B cell (primary cell): ENCODE results near the gene ZC3HAV1L. TPM values are rescaled to one million over a fixed set of nuclear protein-coding genes. Genes with fewer than 3 reads are reported as not detected.

Experiments
- ATAC-seq: fragments of 200-7000 bp; cut with Tn5 transposase; one replicate; pipeline ENCODE4 v1.10.0; 2021; ENCODE audit warnings: low read depth, mild to moderate bottlenecking, moderate number of reproducible peaks, moderate library complexity
- CTCF ChIA-PET: fragments of 350-600 bp; sonication (Branson Sonifier 250); formaldehyde crosslinking; loops from one replicate; lab custom pipeline; 2021; ENCODE audit warnings: antibody characterized with exemption, inconsistent platforms; lab: Charles Lee
- POLR2A ChIA-PET: fragments of 350-600 bp; sonication (Branson Sonifier 250); formaldehyde crosslinking; loops from one replicate; lab custom pipeline; 2021; ENCODE audit warnings: antibody characterized with exemption; lab: Charles Lee
- DNase-seq: peaks from one replicate; pipeline ENCODE4 v3.0.0; 2013
- H2AFZ ChIP-seq: 2 replicates; pipeline ENCODE4 v1.6.1; 2012; ENCODE audit warnings: mild to moderate bottlenecking, low read depth, low read length; ENCODE audit not compliant: insufficient read depth, poor library complexity, severe bottlenecking
- H3K27ac ChIP-seq, 2 donors: 1 replicate in 1 of 2; 2 replicates in 1 of 2; pipeline ENCODE4 v1.5.1; 2012 to 2013; ENCODE audit warnings: low read length in 2 of 2, mild to moderate bottlenecking in 2 of 2, moderate library complexity in 1 of 2
- H3K27me3 ChIP-seq, 4 experiments: fragments of 200-600 bp in 1 of 4; sonication (generic) in 1 of 4; replicated peaks in 1 of 4; 1 replicate in 2 of 4; 2 replicates in 2 of 4; pipeline versions ENCODE4 v1.6.1 to v1.7.0; 2013 to 2016; ENCODE audit warnings: low read length in 3 of 4, mild to moderate bottlenecking in 2 of 4, mixed read lengths in 1 of 4, moderate library complexity in 1 of 4; ENCODE audit not compliant: insufficient read depth in 4 of 4, control insufficient read depth in 3 of 4; ENCODE audit errors: control extremely low read depth in 1 of 4
- H3K36me3 ChIP-seq, 2 experiments: replicated peaks in 1 of 2; 1 replicate in 1 of 2; 2 replicates in 1 of 2; pipeline versions ENCODE4 v1.6.1 to v1.7.1; 2013; ENCODE audit warnings: low read length in 1 of 2; ENCODE audit not compliant: insufficient read depth in 2 of 2, control insufficient read depth in 1 of 2; ENCODE audit errors: control extremely low read depth in 1 of 2, extremely low read depth in 1 of 2
- H3K4me1 ChIP-seq, 2 donors: fragments of 200-600 bp in 1 of 2; sonication (generic) in 1 of 2; 1 replicate in 1 of 2; 2 replicates in 1 of 2; pipeline versions ENCODE4 v1.5.1 to v1.6.1; 2013 to 2017; ENCODE audit warnings: low read length in 2 of 2; ENCODE audit not compliant: control insufficient read depth in 2 of 2, insufficient read depth in 2 of 2
- H3K4me2 ChIP-seq: replicated peaks from 2 replicates; pipeline ENCODE3; 2012; ENCODE audit warnings: mild to moderate bottlenecking, low read depth, low read length; ENCODE audit not compliant: poor library complexity, severe bottlenecking
- H3K4me3 ChIP-seq, 5 experiments: fragments of 200-600 bp in 1 of 5; sonication (generic) in 1 of 5; 1 replicate in 3 of 5; 2 replicates in 2 of 5; pipeline versions ENCODE4 v1.5.1 to v1.7.0; 2011 to 2016; ENCODE audit warnings: low read length in 4 of 5, mild to moderate bottlenecking in 4 of 5, low read depth in 2 of 5, control low read depth in 1 of 5, moderate library complexity in 1 of 5; ENCODE audit not compliant: insufficient read depth in 1 of 5; ENCODE audit errors: control extremely low read depth in 1 of 5, extremely low read depth in 1 of 5
- H3K79me2 ChIP-seq: fragments of 200-600 bp; sonication (generic); one replicate; pipeline ENCODE4 v1.6.0; 2016; ENCODE audit warnings: low read length; ENCODE audit not compliant: control insufficient read depth, insufficient read depth
- H3K9ac ChIP-seq: fragments of 200-600 bp; sonication (generic); 2 replicates; pipeline ENCODE4 v1.6.1; 2017; ENCODE audit warnings: mild to moderate bottlenecking, low read length, moderate library complexity
- H3K9me3 ChIP-seq, 3 donors: one replicate each; pipeline versions ENCODE4 v1.6.1 to v1.7.1; 2013; ENCODE audit warnings: low read length in 2 of 3; ENCODE audit not compliant: control insufficient read depth in 2 of 3, insufficient read depth in 1 of 3; ENCODE audit errors: control extremely low read depth in 1 of 3
- H4K20me1 ChIP-seq: 2 replicates; pipeline ENCODE4 v1.6.0; 2012; ENCODE audit warnings: mild to moderate bottlenecking, low read length; ENCODE audit not compliant: insufficient read depth, control insufficient read depth, poor library complexity, severe bottlenecking
- H3K27ac Mint-ChIP-seq: one replicate; pipeline ENCODE4 v1.8.0; 2021; ENCODE audit warnings: mixed read lengths
- H3K27me3 Mint-ChIP-seq: one replicate; pipeline ENCODE4 v1.8.0; 2021; ENCODE audit warnings: mixed read lengths
- H3K4me1 Mint-ChIP-seq: one replicate; pipeline ENCODE4 v1.8.0; 2021; ENCODE audit warnings: mixed read lengths
- H3K4me3 Mint-ChIP-seq: one replicate; pipeline ENCODE4 v1.8.0; 2021; ENCODE audit warnings: mixed read lengths
- H3K9me3 Mint-ChIP-seq: one replicate; pipeline ENCODE4 v1.8.0; 2022; ENCODE audit warnings: mixed read lengths; ENCODE audit not compliant: insufficient read depth
- CTCF ChIP-seq: fragments of 200-600 bp; IDR thresholded peaks from one replicate; pipeline ENCODE4 v1.8.0; 2022; ENCODE audit warnings: antibody characterized with exemption, mild to moderate bottlenecking
- EZH2 ChIP-seq: IDR thresholded peaks from 2 replicates; pipeline ENCODE4 v1.6.1; 2012; ENCODE audit warnings: borderline replicate concordance, low read depth, mild to moderate bottlenecking, moderate library complexity, low read length; ENCODE audit not compliant: insufficient read depth, poor library complexity, severe bottlenecking
- WGBS: methylation state at CpG from one replicate; pipeline ENCODE4 v1.1.5; 2013; ENCODE audit warnings: missing lambda C conversion rate; ENCODE audit not compliant: insufficient coverage; 5-methylcytosine and 5-hydroxymethylcytosine counted together
- intact Hi-C: fragments of 100-400 bp; cut with micrococcal nuclease; formaldehyde crosslinking; loops from one replicate; pipeline ENCODE4 v1.10.0; 2022
- polyA plus RNA-seq: library from polyadenylated mRNA; depleted of rRNA; stranded (reverse); fragments of >200 nt; gene quantifications from 2 replicates; pipeline ENCODE4 v1.2.3, GENCODE V29; 2012
- total RNA-seq, 2 donors: library from RNA; stranded (reverse); fragments of 120-200 nt in 1 of 2; gene quantifications; 1 replicate in 1 of 2; 2 replicates in 1 of 2; pipeline versions ENCODE4 v1.2.3 to v1.2.4, GENCODE V29; 2013 to 2022

Gene ZC3HAV1L
- total and polyA plus RNA-seq, 2 donors (not counting 1 experiment from before 2014, with no cell fraction given) = 0.82 to 1.8 TPM

- Histone ChIP-seq H3K27me3 (peaks cover 0 to 2% (median 0%) of the 10 kb centered on the region in 4 experiments), H4K20me1 (no peaks in the 10 kb centered on the region), H3K9me3 (no peaks in the 10 kb centered on the region), H3K4me1 (no peaks in the 10 kb centered on the region), H3K79me2 (no peaks in the 10 kb centered on the region), H3K36me3 (no peaks in the 10 kb centered on the region), H2AFZ (no peak overlapping the region), H3K27ac (no peak overlapping the region), H3K4me2 (no peak overlapping the region), H3K9ac (no peak overlapping the region), H3K4me3 (no peak overlapping the region)
- Mint-ChIP-seq H3K9me3 (no peaks in the 10 kb centered on the region), H3K27me3 (peaks cover 17% of the 10 kb centered on the region), H3K27ac (no peak overlapping the region), H3K4me3 (no peak overlapping the region), H3K4me1 (no peaks in the 10 kb centered on the region)
- ATAC-seq (no peak), DNase-seq (no peak)
- WGBS = no CpG with 5 or more reads among the region's 3 CpGs
- intact Hi-C loops = no loop called here
- POLR2A ChIA-PET = no interaction called here
- no peak for TF ChIP-seq EZH2
- TF ChIP-seq CTCF = no peak
- CTCF ChIA-PET = interaction anchor here (2.1 kb wide), 1 partner anchor 64 kb away, joined by 5 read pairs; no protein-coding TSS in a partner anchor
These were observed 24.5 kb downstream of the ZC3HAV1L start for GRCh38 chr7:139011373-139011772.

GRCh38 chr7:139004321-139005090 lies 31.3 kb downstream of the ZC3HAV1L start:
- Histone ChIP-seq H3K9ac (no peak overlapping the region), H3K4me1 (no peaks in the 10 kb centered on the region), H2AFZ (no peak overlapping the region), H3K9me3 (peaks cover 0 to 7% (median 3%) of the 10 kb centered on the region in 3 donors), H3K79me2 (no peaks in the 10 kb centered on the region), H3K27ac (no peak overlapping the region), H4K20me1 (no peaks in the 10 kb centered on the region), H3K36me3 (no peaks in the 10 kb centered on the region), H3K4me2 (no peak overlapping the region), H3K4me3 (no peak overlapping the region), H3K27me3 (peaks cover 0 to 4% (median 0%) of the 10 kb centered on the region in 4 experiments)
- H3K4me1 Mint-ChIP-seq = no peaks in the 10 kb centered on the region
- intact Hi-C loops = no loop called here
- no peak overlapping the region for H3K27ac Mint-ChIP-seq
- ChIA-PET CTCF (no interaction called here), POLR2A (no interaction called here)
- peaks cover 7% of the 10 kb centered on the region for H3K9me3 Mint-ChIP-seq
- DNase-seq = peak; percentile 33
- peaks cover 9% of the 10 kb centered on the region for H3K27me3 Mint-ChIP-seq
- ATAC-seq = no peak
- no peak overlapping the region for H3K4me3 Mint-ChIP-seq
- TF ChIP-seq EZH2 (no peak), CTCF (no peak)
